ENCODE results near the gene PIP. TPM values are rescaled to one million over a fixed set of nuclear protein-coding genes. Genes with fewer than 3 reads are reported as not detected.

PIP gene
- total and polyA plus RNA-seq, 9 of the 15 experiments (the other 6 are each of a cell fraction or from before 2014, with no cell fraction given) = not detected

DNA sequence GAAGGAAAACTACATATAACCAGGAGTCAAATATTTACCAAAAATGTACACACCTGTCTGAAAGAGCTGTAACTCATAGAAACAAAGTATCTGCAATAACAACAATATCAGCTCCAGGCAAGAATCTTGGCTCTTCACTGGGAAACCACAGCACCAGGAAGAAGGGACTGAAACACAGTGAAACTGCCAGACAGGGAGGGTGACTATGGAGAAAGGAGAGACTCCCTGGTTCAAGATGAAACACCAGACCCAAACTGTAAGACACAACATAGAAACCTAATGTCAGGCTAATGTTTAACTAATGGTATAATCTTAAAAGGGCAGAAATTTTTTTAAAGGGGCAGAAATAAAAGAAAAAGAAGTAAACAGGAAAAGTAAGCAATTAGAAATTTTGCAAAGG lies 39.8 kb downstream of the PIP start:
- CTCF ChIA-PET (ENCODE audit: low intra/inter-chr PET ratio) = no interaction called here
- H2AFZ ChIP-seq (ENCODE audit: low read depth, low read length) = no peak overlapping the region
- no peaks in the 10 kb centered on the region for H3K27me3 ChIP-seq (ENCODE audit: control insufficient read depth in 2 of 2, insufficient read depth in 2 of 2, low read length in 2 of 2)
- H3K4me2 ChIP-seq (ENCODE audit: insufficient read depth, low read length) = no peak overlapping the region
- H3K27ac ChIP-seq (ENCODE audit: extremely low read depth, low read depth, low read length) = no peak overlapping the region
- POLR2A ChIA-PET = no interaction called here
- H3K4me3 ChIP-seq = no peak overlapping the region
- no peaks in the 10 kb centered on the region for H3K9me3 ChIP-seq (replicated peaks; ENCODE audit: control insufficient read depth, insufficient read depth, low read depth, low read length)
- DNase-seq (ENCODE audit: extremely low read depth in 1 of 4, low spot score in 3 of 4) = no peak
- no peak overlapping the region for H3K9ac ChIP-seq (ENCODE audit: insufficient read depth in 1 of 2, low read depth in 2 of 2, low read length in 2 of 2)
- FAIRE-seq = no peak
- no peaks in the 10 kb centered on the region for H4K20me1 ChIP-seq (replicated peaks; ENCODE audit: control insufficient read depth, insufficient read depth, low read length)
- H3K4me1 ChIP-seq (replicated peaks in 1 of 2; ENCODE audit: control insufficient read depth in 2 of 2, insufficient read depth in 2 of 2, low read length in 2 of 2) = no peaks in the 10 kb centered on the region
- in situ Hi-C loops (cut with MboI) (no loop called here), intact Hi-C loops (cut with micrococcal nuclease) (no loop called here)
- no peaks in the 10 kb centered on the region for H3K36me3 ChIP-seq (ENCODE audit: control insufficient read depth, insufficient read depth, low read length)
- TF ChIP-seq U2AF1 (optimal IDR thresholded peaks at IDR 0.05; ENCODE audit: low read depth, low read length) = no peak
- no peak for TF ChIP-seq PHF8 (IDR thresholded peaks at IDR 0.05; ENCODE audit: borderline replicate concordance, low read length)
- TF ChIP-seq ZNF3 (CRISPR knock-in tag; IDR thresholded peaks at IDR 0.05) = no peak
- TF ChIP-seq CXXC5 (CRISPR knock-in tag; IDR thresholded peaks at IDR 0.05) = no peak
- no peak for TF ChIP-seq ZFPM2 (CRISPR knock-in tag; IDR thresholded peaks at IDR 0.05)
- TF ChIP-seq C11orf30 (IDR thresholded peaks at IDR 0.05; ENCODE audit: low read depth) = no peak
- TF ChIP-seq, protein P1, sequence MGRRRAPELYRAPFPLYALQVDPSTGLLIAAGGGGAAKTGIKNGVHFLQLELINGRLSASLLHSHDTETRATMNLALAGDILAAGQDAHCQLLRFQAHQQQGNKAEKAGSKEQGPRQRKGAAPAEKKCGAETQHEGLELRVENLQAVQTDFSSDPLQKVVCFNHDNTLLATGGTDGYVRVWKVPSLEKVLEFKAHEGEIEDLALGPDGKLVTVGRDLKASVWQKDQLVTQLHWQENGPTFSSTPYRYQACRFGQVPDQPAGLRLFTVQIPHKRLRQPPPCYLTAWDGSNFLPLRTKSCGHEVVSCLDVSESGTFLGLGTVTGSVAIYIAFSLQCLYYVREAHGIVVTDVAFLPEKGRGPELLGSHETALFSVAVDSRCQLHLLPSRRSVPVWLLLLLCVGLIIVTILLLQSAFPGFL (CRISPR knock-in tag; IDR thresholded peaks at IDR 0.05) = no peak
- TF ChIP-seq BACH1 (tag; IDR thresholded peaks at IDR 0.05) = no peak
- no peak for TF ChIP-seq CGGBP1 (CRISPR knock-in tag; IDR thresholded peaks at IDR 0.05)
- TF ChIP-seq KLF13 (tag; IDR thresholded peaks at IDR 0.05; ENCODE audit: borderline replicate concordance, low read depth) = no peak
- no peak for TF ChIP-seq U2AF2 (optimal IDR thresholded peaks at IDR 0.05; ENCODE audit: low read depth, low read length)
- no peak for TF ChIP-seq HBP1 (CRISPR knock-in tag; IDR thresholded peaks at IDR 0.05)
- TF ChIP-seq ZBTB7A (IDR thresholded peaks at IDR 0.05; ENCODE audit: borderline replicate concordance, control insufficient read depth, low read depth, low read length) = no peak
- H3K9me1 ChIP-seq (ENCODE audit: control insufficient read depth, insufficient read depth, low read length) = no peaks in the 10 kb centered on the region
- ATAC-seq = no peak
- no TSS peak for BruUV-seq (replicated peaks)
- no peaks in the 10 kb centered on the region for H3K79me2 ChIP-seq (ENCODE audit: control insufficient read depth, insufficient read depth, low read length)
